GM18909 (cell line): Measurements from ENCODE around the gene SLC35E3.
"Not testable (repeated sequence)": the region's sequence is repeated elsewhere in the genome, so short reads cannot be mapped to it uniquely, and the experiment has no call there.

Source experiments
- ATAC-seq: cut with Tn5 transposase; IDR thresholded peaks from one replicate; pipeline ENCODE4 v1.9.1; 2021; ENCODE audit warnings: mild to moderate bottlenecking; ENCODE audit not compliant: unreplicated experiment, poor library complexity

Gene SLC35E3

GRCh38 chr12:68792952-68793351 is 47.0 kb downstream of the SLC35E3 start:
- ATAC-seq: peak; percentile 87

GRCh38 chr12:68793436-68793835 is 47.5 kb downstream of the SLC35E3 start:
- peak; percentile 13 for ATAC-seq

GRCh38 chr12:68793975-68794652 is 48.1 kb downstream of the SLC35E3 start:
- ATAC-seq: no peak

GRCh38 chr12:68794653-68795251 is 48.8 kb downstream of the SLC35E3 start:
- ATAC-seq: no peak

GRCh38 chr12:68796399-68796798 is 50.4 kb downstream of the SLC35E3 start:
- no peak for ATAC-seq

GRCh38 chr12:68798882-68799234 is 52.9 kb downstream of the SLC35E3 start:
- ATAC-seq: no peak

- ATAC-seq: no peak
Observed at GRCh38 chr12:68800294-68800693, 54.3 kb downstream of the SLC35E3 start.

- ATAC-seq: not testable (repeated sequence)
Observed at GRCh38 chr12:68801124-68801523, 55.1 kb downstream of the SLC35E3 start.

- ATAC-seq: peak; percentile 30
Observed at GRCh38 chr12:68802372-68802745, 56.4 kb downstream of the SLC35E3 start.

- ATAC-seq: not testable (repeated sequence)
Observed at GRCh38 chr12:68802911-68803651, 57.1 kb downstream of the SLC35E3 start.

- no peak for ATAC-seq
Observed at GRCh38 chr12:68803948-68804656, 58.1 kb downstream of the SLC35E3 start.

GRCh38 chr12:68804657-68805591 is 58.9 kb downstream of the SLC35E3 start:
- ATAC-seq: no peak

GRCh38 chr12:68805592-68806120 is 59.7 kb downstream of the SLC35E3 start:
- ATAC-seq: no peak

- no peak for ATAC-seq
Observed at GRCh38 chr12:68806488-68807237, 60.7 kb downstream of the SLC35E3 start.

- ATAC-seq: not testable (repeated sequence)
Observed at GRCh38 chr12:68807274-68807575, 61.2 kb downstream of the SLC35E3 start.

- ATAC-seq: peak; percentile 75
Observed at GRCh38 chr12:68807576-68808387, 61.8 kb downstream of the SLC35E3 start, which contains the start of gene MDM2. Gene MDM2 (plus strand): TSS chr12:68808177. CDS start chr12:68808478, 301 bp downstream.

GRCh38 chr12:68808388-68809189 is 62.6 kb downstream of the SLC35E3 start:
- ATAC-seq: peak; percentile 65
